GM12878 (cell line): ENCODE measurements around the gene ITGB2.

Source experiments
- ATF7 ChIP-seq: fragments of 450-650 bp; IDR thresholded peaks from 2 replicates; pipeline ENCODE4 v1.6.1; 2016; ENCODE audit warnings: low read depth, mild to moderate bottlenecking
- BHLHE40 ChIP-seq, 2 experiments: fragments of 450-650 bp in 1 of 2; IDR thresholded peaks; 2 replicates each; pipeline ENCODE4 v1.6.1; 2011 to 2017; ENCODE audit warnings: low read depth in 2 of 2, borderline replicate concordance in 1 of 2, improper control_type of control experiment in 1 of 2, low read length in 1 of 2, mild to moderate bottlenecking in 1 of 2
- CTCF ChIP-seq, 3 experiments: IDR thresholded peaks in 2 of 3; conservative IDR thresholded peaks in 1 of 3; 2 replicates each; pipeline ENCODE4 v1.5.1; 2011; ENCODE audit warnings: low read depth in 3 of 3, low read length in 3 of 3, mild to moderate bottlenecking in 3 of 3, control low read depth in 2 of 3, moderate library complexity in 2 of 3, inconsistent platforms in 1 of 3, mixed read lengths in 1 of 3; ENCODE audit not compliant: control insufficient read depth in 2 of 3, insufficient read depth in 1 of 3; ENCODE audit errors: extremely low read depth in 1 of 3
- EP300 ChIP-seq, 2 experiments: fragments of 150-350 bp in 1 of 2; IDR thresholded peaks; 2 replicates each; pipeline ENCODE4 v1.6.1; 2011 to 2012; ENCODE audit warnings: low read depth in 2 of 2, low read length in 2 of 2, borderline replicate concordance in 1 of 2, improper control_type of control experiment in 1 of 2, inconsistent platforms in 1 of 2; ENCODE audit not compliant: control insufficient read depth in 1 of 2
- EZH2 ChIP-seq: IDR thresholded peaks from 2 replicates; pipeline ENCODE4 v1.6.1; 2012; ENCODE audit warnings: low read depth, mild to moderate bottlenecking, control low read depth, inconsistent platforms, low read length, borderline replicate concordance; ENCODE audit not compliant: control insufficient read depth
- FOXM1 ChIP-seq: IDR thresholded peaks from 2 replicates; pipeline ENCODE4 v1.6.1; 2012; ENCODE audit warnings: low read depth, mild to moderate bottlenecking, inconsistent platforms, low read length, moderate library complexity
- HDAC6 ChIP-seq: fragments of 200-600 bp; sonication (generic); IDR thresholded peaks from one replicate; pipeline ENCODE4 v1.8.0; 2017; ENCODE audit warnings: antibody characterized with exemption; ENCODE audit not compliant: unreplicated experiment
- MEF2B ChIP-seq: fragments of 450-650 bp; IDR thresholded peaks from 2 replicates; pipeline ENCODE4 v1.6.1; 2018; ENCODE audit warnings: mild to moderate bottlenecking, moderate library complexity; ENCODE audit not compliant: partially characterized antibody, poor library complexity, severe bottlenecking
- POLR2AphosphoS5 ChIP-seq: IDR thresholded peaks from 2 replicates; pipeline ENCODE4 v1.6.1; 2011; ENCODE audit warnings: mild to moderate bottlenecking, low read length, inconsistent platforms
- REST ChIP-seq: IDR thresholded peaks from 2 replicates; pipeline ENCODE4 v1.6.1; 2012; ENCODE audit warnings: mild to moderate bottlenecking, low read depth, low read length
- TARDBP ChIP-seq: IDR thresholded peaks from 2 replicates; pipeline ENCODE4 v1.6.1; 2016; ENCODE audit warnings: borderline replicate concordance
- TCF3 ChIP-seq: IDR thresholded peaks from 2 replicates; pipeline ENCODE4 v1.6.1; 2012; ENCODE audit warnings: low read depth, mild to moderate bottlenecking, low read length, borderline replicate concordance; ENCODE audit not compliant: insufficient read depth

- no peak for TF ChIP-seq CTCF (IDR thresholded peaks at IDR 0.05 in 2 of 3, conservative IDR thresholded peaks at IDR 0.05 in 1 of 3; ENCODE audit: control insufficient read depth in 2 of 3, extremely low read depth in 1 of 3, insufficient read depth in 1 of 3, low read depth in 3 of 3, low read length in 3 of 3)
- TF ChIP-seq ATF7 = no peak
- TF ChIP-seq EP300 (IDR thresholded peaks at IDR 0.05; ENCODE audit: borderline replicate concordance in 1 of 2, control insufficient read depth in 1 of 2, low read depth in 2 of 2, low read length in 2 of 2) = no peak
- no peak for TF ChIP-seq MEF2B
- TF ChIP-seq FOXM1 = no peak
- TF ChIP-seq HDAC6 = no peak
- no peak for TF ChIP-seq TARDBP
- TF ChIP-seq EZH2 = no peak
- TF ChIP-seq TCF3 = no peak
- TF ChIP-seq BHLHE40 (IDR thresholded peaks at IDR 0.05; ENCODE audit: borderline replicate concordance in 1 of 2, low read depth in 2 of 2, low read length in 1 of 2) = no peak
- TF ChIP-seq REST = no peak
- no peak for TF ChIP-seq POLR2AphosphoS5
These were observed 9.7 kb downstream of the ITGB2 start for GRCh38 chr21:44911068-44911383.
